ENCODE data around the gene GSDME.

DNA sequence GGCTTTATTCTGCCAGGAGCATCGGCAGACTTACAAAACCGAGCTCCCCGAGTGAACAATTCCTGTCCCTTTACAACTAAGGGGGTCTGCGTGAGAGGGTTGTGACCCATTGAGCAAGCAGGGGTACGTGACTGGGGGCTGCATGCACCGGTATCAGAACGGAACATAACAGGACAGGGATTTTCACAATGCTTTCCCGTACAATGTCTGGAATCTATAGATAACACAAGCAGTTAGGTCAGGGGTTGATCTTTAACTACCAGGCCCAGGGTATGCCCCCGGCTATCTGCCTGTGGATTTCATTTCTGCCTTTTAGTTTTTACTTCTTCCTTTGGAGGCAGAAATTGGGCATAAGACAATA lies 38.1 kb upstream of the GSDME start:
- TF ChIP-seq, protein P1, sequence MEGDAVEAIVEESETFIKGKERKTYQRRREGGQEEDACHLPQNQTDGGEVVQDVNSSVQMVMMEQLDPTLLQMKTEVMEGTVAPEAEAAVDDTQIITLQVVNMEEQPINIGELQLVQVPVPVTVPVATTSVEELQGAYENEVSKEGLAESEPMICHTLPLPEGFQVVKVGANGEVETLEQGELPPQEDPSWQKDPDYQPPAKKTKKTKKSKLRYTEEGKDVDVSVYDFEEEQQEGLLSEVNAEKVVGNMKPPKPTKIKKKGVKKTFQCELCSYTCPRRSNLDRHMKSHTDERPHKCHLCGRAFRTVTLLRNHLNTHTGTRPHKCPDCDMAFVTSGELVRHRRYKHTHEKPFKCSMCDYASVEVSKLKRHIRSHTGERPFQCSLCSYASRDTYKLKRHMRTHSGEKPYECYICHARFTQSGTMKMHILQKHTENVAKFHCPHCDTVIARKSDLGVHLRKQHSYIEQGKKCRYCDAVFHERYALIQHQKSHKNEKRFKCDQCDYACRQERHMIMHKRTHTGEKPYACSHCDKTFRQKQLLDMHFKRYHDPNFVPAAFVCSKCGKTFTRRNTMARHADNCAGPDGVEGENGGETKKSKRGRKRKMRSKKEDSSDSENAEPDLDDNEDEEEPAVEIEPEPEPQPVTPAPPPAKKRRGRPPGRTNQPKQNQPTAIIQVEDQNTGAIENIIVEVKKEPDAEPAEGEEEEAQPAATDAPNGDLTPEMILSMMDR (IDR thresholded peaks at IDR 0.05): no peak
- TF ChIP-seq, protein P2, sequence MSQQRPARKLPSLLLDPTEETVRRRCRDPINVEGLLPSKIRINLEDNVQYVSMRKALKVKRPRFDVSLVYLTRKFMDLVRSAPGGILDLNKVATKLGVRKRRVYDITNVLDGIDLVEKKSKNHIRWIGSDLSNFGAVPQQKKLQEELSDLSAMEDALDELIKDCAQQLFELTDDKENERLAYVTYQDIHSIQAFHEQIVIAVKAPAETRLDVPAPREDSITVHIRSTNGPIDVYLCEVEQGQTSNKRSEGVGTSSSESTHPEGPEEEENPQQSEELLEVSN (IDR thresholded peaks at IDR 0.05; ENCODE audit: borderline replicate concordance, low read depth): no peak
- TF ChIP-seq ZNF302 (CRISPR knock-in tag; IDR thresholded peaks at IDR 0.05): no peak
- TF ChIP-seq, protein P3, sequence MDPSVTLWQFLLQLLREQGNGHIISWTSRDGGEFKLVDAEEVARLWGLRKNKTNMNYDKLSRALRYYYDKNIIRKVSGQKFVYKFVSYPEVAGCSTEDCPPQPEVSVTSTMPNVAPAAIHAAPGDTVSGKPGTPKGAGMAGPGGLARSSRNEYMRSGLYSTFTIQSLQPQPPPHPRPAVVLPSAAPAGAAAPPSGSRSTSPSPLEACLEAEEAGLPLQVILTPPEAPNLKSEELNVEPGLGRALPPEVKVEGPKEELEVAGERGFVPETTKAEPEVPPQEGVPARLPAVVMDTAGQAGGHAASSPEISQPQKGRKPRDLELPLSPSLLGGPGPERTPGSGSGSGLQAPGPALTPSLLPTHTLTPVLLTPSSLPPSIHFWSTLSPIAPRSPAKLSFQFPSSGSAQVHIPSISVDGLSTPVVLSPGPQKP (IDR thresholded peaks at IDR 0.05; ENCODE audit: low read depth, low read length): no peak
- no peak for TF ChIP-seq EP300 (IDR thresholded peaks at IDR 0.05)
- no peak for TF ChIP-seq POLR2A (IDR thresholded peaks at IDR 0.05; ENCODE audit: low read length)
- TF ChIP-seq CHD2 (IDR thresholded peaks at IDR 0.05; ENCODE audit: low read length, partially characterized antibody): no peak
- TF ChIP-seq, protein P4, sequence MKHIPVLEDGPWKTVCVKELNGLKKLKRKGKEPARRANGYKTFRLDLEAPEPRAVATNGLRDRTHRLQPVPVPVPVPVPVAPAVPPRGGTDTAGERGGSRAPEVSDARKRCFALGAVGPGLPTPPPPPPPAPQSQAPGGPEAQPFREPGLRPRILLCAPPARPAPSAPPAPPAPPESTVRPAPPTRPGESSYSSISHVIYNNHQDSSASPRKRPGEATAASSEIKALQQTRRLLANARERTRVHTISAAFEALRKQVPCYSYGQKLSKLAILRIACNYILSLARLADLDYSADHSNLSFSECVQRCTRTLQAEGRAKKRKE (CRISPR knock-in tag; IDR thresholded peaks at IDR 0.05; ENCODE audit: low read depth): no peak
- TF ChIP-seq MYC (IDR thresholded peaks at IDR 0.05; ENCODE audit: borderline replicate concordance, low read length): no peak
- no peak for TF ChIP-seq RNF2 (IDR thresholded peaks at IDR 0.05; ENCODE audit: borderline replicate concordance, low read depth)
- TF ChIP-seq SMC3 (IDR thresholded peaks at IDR 0.05): no peak
